ENCODE data around the gene RGS14.

The RGS14 gene

GRCh38 chr5:177385720-177386119 lies 28.0 kb downstream of the RGS14 start:
- no peak for DNase-seq

- DNase-seq: no peak
Measured at GRCh38 chr5:177386542-177386941, 28.8 kb downstream of the RGS14 start.

- DNase-seq: no peak
Measured at GRCh38 chr5:177387405-177387804, 29.7 kb downstream of the RGS14 start.

GRCh38 chr5:177388521-177389052 lies 30.9 kb downstream of the RGS14 start:
- DNase-seq: no peak

- DNase-seq: peak; percentile 71
Measured at GRCh38 chr5:177389241-177390169, 31.8 kb downstream of the RGS14 start.

GRCh38 chr5:177390363-177391300 lies 32.9 kb downstream of the RGS14 start:
- DNase-seq: peak; percentile 90

- DNase-seq: no peak
Measured at GRCh38 chr5:177392765-177393164, 35.0 kb downstream of the RGS14 start.

- DNase-seq: no peak
Measured at GRCh38 chr5:177393206-177393765, 35.6 kb downstream of the RGS14 start.

GRCh38 chr5:177393990-177394389 lies 36.3 kb downstream of the RGS14 start:
- no peak for DNase-seq

- DNase-seq: no peak
Measured at GRCh38 chr5:177396078-177396477, 38.4 kb downstream of the RGS14 start.

- no peak for DNase-seq
Measured at GRCh38 chr5:177396807-177397206, 39.1 kb downstream of the RGS14 start.

- no peak for DNase-seq
Measured at GRCh38 chr5:177397875-177398390, 40.2 kb downstream of the RGS14 start.

- DNase-seq: no peak
Measured at GRCh38 chr5:177399997-177400868, 42.5 kb downstream of the RGS14 start, which contains the start of gene PFN3. Gene PFN3 (minus strand): TSS chr5:177400661. CDS start chr5:177400576, 85 bp downstream.

GRCh38 chr5:177402271-177403043 lies 44.7 kb downstream of the RGS14 start:
- peak; percentile 77 for DNase-seq

GRCh38 chr5:177403102-177403791 lies 45.5 kb downstream of the RGS14 start:
- peak; percentile 46 for DNase-seq

GRCh38 chr5:177403792-177404640 lies 46.3 kb downstream of the RGS14 start:
- DNase-seq: peak; percentile 86

- DNase-seq: no peak
Measured at GRCh38 chr5:177404641-177405179, 47.0 kb downstream of the RGS14 start.

- DNase-seq: no peak
Measured at GRCh38 chr5:177405312-177405711, 47.6 kb downstream of the RGS14 start.

- no peak for DNase-seq
Measured at GRCh38 chr5:177405805-177406204, 48.1 kb downstream of the RGS14 start.
